Activated T-cell treated with anti-CD3 and anti-CD28 coated beads, Interleukin-2, amount 50 U/mL, for 1 hour (primary cell): ENCODE measurements around the gene CCDC66.

Source experiments
- DNase-seq: peaks from one replicate; pipeline ENCODE4 v3.0.0-alpha.2; 2020

CCDC66 gene

DNA sequence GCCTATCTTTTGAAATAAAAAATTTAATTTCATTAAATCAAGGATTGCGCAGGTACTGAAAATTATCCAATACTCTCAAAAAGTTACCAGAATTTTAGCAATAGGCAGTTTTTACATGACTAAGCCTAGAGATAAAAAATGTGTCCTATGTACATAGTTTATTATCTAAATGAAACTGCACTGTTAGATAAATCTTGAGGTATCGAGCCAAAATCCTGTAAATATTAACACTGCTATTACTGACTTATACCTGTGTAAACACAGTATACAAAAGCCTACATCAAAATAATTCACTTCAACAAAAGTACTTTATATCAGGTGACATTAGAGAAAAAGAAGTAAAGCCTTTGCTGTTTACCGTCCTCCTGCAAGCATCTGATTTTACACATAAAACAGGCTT lies 65.4 kb downstream of the CCDC66 start:
- DNase-seq = no peak

- DNase-seq = no peak
Observed at GRCh38 chr3:56624725-56625124, 67.8 kb downstream of the CCDC66 start.

DNA sequence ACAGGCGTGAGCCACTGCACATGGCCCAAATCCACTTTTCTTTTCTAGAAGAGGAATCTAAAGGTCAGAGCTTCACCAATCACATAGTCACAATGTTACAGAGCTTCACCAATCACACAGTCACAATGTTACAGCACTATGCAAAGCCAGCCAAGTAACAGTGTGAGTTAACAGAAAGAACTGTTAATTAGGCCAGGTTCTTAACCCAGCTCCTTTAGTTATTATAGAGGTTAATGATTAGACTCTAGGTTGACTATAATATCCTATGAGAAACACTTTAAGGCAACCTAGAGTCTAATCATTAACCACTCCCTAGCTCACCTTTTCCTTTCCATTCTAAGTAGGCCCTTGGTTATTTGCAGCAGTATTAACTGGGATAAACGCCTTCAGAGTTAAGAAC lies 72.1 kb downstream of the CCDC66 start:
- no peak for DNase-seq

DNA sequence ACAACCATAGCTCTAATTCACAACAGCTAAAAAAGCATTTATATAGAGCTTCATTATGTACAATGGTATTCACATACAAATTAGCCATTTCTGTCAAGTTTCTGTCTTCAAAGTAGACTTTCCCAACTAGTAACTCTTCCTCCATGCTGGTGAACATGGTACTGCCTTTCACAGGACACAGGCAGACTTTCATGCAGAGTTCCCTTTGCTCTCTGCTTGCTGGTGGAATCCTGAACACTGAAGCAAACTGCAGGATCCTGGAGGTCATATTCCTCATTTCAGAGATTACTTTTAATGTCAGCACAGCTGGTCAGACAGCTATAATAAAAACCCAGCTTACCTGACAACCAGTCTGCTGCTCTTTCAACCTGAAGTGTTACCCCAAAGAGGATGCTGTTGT lies 72.5 kb downstream of the CCDC66 start:
- DNase-seq = no peak

- no peak for DNase-seq
Observed at GRCh38 chr3:56630966-56631365, 74.0 kb downstream of the CCDC66 start.

- no peak for DNase-seq
Observed at GRCh38 chr3:56633181-56633580, 76.2 kb downstream of the CCDC66 start.

GRCh38 chr3:56633602-56634535 lies 76.9 kb downstream of the CCDC66 start:
- no peak for DNase-seq

DNA sequence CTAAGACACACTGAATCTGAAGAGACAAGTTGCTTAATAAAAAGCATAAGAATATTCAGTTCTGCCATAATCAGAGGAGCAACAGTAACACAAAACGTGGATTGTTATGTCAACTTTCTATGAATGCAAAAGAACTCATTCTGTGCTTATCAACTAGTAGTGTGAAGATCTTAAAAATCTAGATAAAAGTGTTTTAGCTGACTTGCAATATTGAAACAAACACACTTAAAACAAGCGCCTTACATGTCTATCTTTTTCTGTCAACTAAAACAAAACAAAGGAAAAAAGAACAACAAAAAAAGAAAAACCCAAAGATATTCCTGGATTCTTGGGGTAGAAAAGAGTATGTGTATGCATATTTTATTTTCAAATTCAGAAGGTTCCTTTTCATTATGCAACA lies 88.4 kb downstream of the CCDC66 start:
- DNase-seq = no peak

DNA sequence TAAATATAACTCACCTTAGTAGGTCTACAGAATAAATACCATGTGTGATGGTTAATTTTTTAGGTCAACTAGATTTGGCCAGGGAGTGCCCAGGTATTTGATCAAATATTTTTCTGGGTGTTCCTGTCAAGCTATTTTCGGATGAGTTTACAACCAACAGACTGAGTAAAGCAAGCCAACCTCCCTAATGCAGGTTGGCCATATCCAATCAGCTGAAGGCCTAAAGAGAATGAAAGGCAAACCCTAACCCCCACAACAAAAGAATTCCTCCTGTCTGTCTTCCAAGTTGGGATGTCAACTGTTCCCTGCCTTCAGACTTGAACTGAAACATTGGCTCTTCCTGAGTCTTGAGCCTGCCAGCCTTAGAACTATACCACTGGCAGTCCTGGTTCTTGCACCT lies 97.5 kb downstream of the CCDC66 start:
- no peak for DNase-seq

GRCh38 chr3:56655709-56656108 lies 98.7 kb downstream of the CCDC66 start:
- no peak for DNase-seq

GRCh38 chr3:56664823-56665222 lies 107.8 kb downstream of the CCDC66 start:
- DNase-seq = no peak

GRCh38 chr3:56667973-56668579 lies 111.1 kb downstream of the CCDC66 start:
- no peak for DNase-seq
